BJ (cell line): ENCODE measurements around the gene BCAN. TPM values are rescaled to one million over a fixed set of nuclear protein-coding genes. Genes with fewer than 3 reads are reported as not detected.
A peak's percentile ranks its signal among the peaks of the same experiment; 100 is the strongest.
"Not testable (repeated sequence)": the region's sequence is repeated elsewhere in the genome, so short reads cannot be mapped to it uniquely, and the experiment has no call there.

Experiments used
- CTCF ChIA-PET: fragments of 350-600 bp; formaldehyde crosslinking; extraction: SDS; loops from one replicate; lab custom pipeline; 2021; ENCODE audit warnings: antibody characterized with exemption, inconsistent platforms; lab: Yijun Ruan, JAX
- POLR2A ChIA-PET: fragments of 300-600 bp; sonication (Branson Sonifier 250); formaldehyde crosslinking; extraction: SDS; loops from one replicate; lab custom pipeline; 2021; ENCODE audit warnings: antibody characterized with exemption; lab: Charles Lee
- DNase-seq: peaks from one replicate; pipeline ENCODE4 v3.0.0-alpha.2; 2011; ENCODE audit warnings: low read depth
- H3K27me3 ChIP-seq: 2 replicates; pipeline ENCODE4 v1.6.0; 2011; ENCODE audit warnings: low read length; ENCODE audit not compliant: control insufficient read depth, insufficient read depth
- H3K36me3 ChIP-seq: 2 replicates; pipeline ENCODE4 v1.5.1; 2011; ENCODE audit warnings: low read length; ENCODE audit not compliant: control insufficient read depth, insufficient read depth
- H3K4me3 ChIP-seq: 2 replicates; pipeline ENCODE4 v1.5.1; 2011; ENCODE audit warnings: low read depth, mild to moderate bottlenecking, control low read depth, low read length
- CTCF ChIP-seq: IDR thresholded peaks from 2 replicates; pipeline ENCODE4 v1.5.1; 2011; ENCODE audit warnings: low read depth, mild to moderate bottlenecking, control low read depth, inconsistent platforms, low read length, moderate library complexity; ENCODE audit not compliant: insufficient read depth
- polyA plus RNA-seq: library from polyadenylated mRNA; depleted of rRNA; stranded (reverse); fragments of >200 nt; gene quantifications from 2 replicates; pipeline ENCODE4 v1.2.3, GENCODE V29; 2011

The BCAN gene
- polyA plus RNA-seq, 1 experiment: 0.02 TPM

GRCh38 chr1:156627313-156627880 is 14.5 kb upstream of the BCAN start:
- ChIA-PET CTCF (interaction anchor here (0.7 to 15.6 kb wide), 26 partner anchors 8 to 300 kb away, joined by 3 to 257 read pairs (median 6); partner anchors contain the start of genes BCAN, HAPLN2, NAXE and NES), POLR2A (no interaction called here)
- H3K27me3 ChIP-seq: peaks cover 30% of the 10 kb centered on the region

GRCh38 chr1:156629823-156630449 is 12.0 kb upstream of the BCAN start:
- ChIA-PET CTCF (interaction anchor here (1.1 to 15.6 kb wide), 7 partner anchors 11 to 184 kb away, joined by 3 to 257 read pairs (median 5); partner anchors contain the start of genes HAPLN2 and NES), POLR2A (no interaction called here)
- Histone ChIP-seq H3K27me3 (peaks cover 28% of the 10 kb centered on the region), H3K4me3 (no peak overlapping the region), H3K36me3 (no peaks in the 10 kb centered on the region)
- no peak for DNase-seq
- TF ChIP-seq CTCF: no peak

More at GRCh38 chr1:156627313-156627880, 14.5 kb upstream of the BCAN start:
- Histone ChIP-seq H3K36me3 (no peaks in the 10 kb centered on the region), H3K4me3 (no peak overlapping the region)
- DNase-seq: no peak
- peak; percentile 81 for TF ChIP-seq CTCF

GRCh38 chr1:156631152-156631551 is 10.8 kb upstream of the BCAN start:
- H3K27me3 ChIP-seq: peaks cover 25% of the 10 kb centered on the region
- H3K36me3 ChIP-seq, DNase-seq, H3K4me3 ChIP-seq, POLR2A ChIA-PET: not testable (repeated sequence)
- CTCF ChIA-PET: interaction anchor here (0.6 to 15.6 kb wide), 5 partner anchors 17 to 185 kb away, joined by 3 to 257 read pairs (median 4); partner anchors contain the start of gene NES

GRCh38 chr1:156632355-156632754 is 9.6 kb upstream of the BCAN start:
- POLR2A ChIA-PET: no interaction called here
- CTCF ChIA-PET: interaction anchor here (15.6 kb wide), 1 partner anchor 26 kb away, joined by 257 read pairs; no protein-coding TSS in a partner anchor
- DNase-seq: no peak
- H3K36me3 ChIP-seq: no peaks in the 10 kb centered on the region
- no peak overlapping the region for H3K4me3 ChIP-seq
- TF ChIP-seq CTCF: no peak
- H3K27me3 ChIP-seq: peaks cover 29% of the 10 kb centered on the region

GRCh38 chr1:156638189-156638985 is 3.5 kb upstream of the BCAN start:
- POLR2A ChIA-PET: no interaction called here
- no peak for TF ChIP-seq CTCF

More at GRCh38 chr1:156638189-156638985, 3.5 kb upstream of the BCAN start:
- H3K27me3 ChIP-seq: peaks cover 67% of the 10 kb centered on the region
- CTCF ChIA-PET: interaction anchor here (0.9 to 5.5 kb wide), 6 partner anchors 10 to 253 kb away, joined by 3 to 32 read pairs (median 4); partner anchors contain the start of gene NES
- H3K36me3 ChIP-seq: no peaks in the 10 kb centered on the region
- H3K4me3 ChIP-seq: no peak overlapping the region
- DNase-seq: no peak
